ENCODE data around the gene NFASC.

DNA sequence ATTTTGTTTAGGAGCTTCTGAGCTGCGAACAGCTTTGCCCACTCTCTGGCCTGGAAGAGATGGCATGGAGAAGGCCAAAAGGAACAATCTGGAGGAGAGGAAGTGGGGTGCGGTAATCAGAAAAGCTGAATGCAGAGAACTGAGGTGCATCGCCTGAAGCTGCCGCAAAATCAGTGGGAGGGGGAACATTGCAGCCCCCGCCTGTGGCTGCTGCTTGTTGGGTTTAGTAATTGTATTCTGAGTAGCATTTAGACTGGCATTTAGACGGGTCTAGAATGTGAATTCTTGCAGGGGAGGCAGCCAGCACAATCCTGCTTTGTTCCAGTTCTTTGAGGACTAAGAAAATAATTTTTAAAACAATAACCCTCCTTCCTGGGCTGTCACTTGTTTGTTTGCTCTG, 25.4 kb downstream of the NFASC start:
- TF ChIP-seq, protein P1, sequence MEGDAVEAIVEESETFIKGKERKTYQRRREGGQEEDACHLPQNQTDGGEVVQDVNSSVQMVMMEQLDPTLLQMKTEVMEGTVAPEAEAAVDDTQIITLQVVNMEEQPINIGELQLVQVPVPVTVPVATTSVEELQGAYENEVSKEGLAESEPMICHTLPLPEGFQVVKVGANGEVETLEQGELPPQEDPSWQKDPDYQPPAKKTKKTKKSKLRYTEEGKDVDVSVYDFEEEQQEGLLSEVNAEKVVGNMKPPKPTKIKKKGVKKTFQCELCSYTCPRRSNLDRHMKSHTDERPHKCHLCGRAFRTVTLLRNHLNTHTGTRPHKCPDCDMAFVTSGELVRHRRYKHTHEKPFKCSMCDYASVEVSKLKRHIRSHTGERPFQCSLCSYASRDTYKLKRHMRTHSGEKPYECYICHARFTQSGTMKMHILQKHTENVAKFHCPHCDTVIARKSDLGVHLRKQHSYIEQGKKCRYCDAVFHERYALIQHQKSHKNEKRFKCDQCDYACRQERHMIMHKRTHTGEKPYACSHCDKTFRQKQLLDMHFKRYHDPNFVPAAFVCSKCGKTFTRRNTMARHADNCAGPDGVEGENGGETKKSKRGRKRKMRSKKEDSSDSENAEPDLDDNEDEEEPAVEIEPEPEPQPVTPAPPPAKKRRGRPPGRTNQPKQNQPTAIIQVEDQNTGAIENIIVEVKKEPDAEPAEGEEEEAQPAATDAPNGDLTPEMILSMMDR (IDR thresholded peaks at IDR 0.05), result no peak
- TF ChIP-seq POLR2A (IDR thresholded peaks at IDR 0.05) (no peak), POLR2AphosphoS5 (IDR thresholded peaks at IDR 0.05) (no peak), EP300 (IDR thresholded peaks at IDR 0.05) (no peak)
